K562 (cell line): ENCODE measurements around the gene DBF4B. TPM values are rescaled to one million over a fixed set of nuclear protein-coding genes. Genes with fewer than 3 reads are reported as not detected.

ENCODE experiments used
- ATAC-seq: fragments of 200-7000 bp; cut with Tn5 transposase; 3 replicates; pipeline ENCODE4 v1.9.1; 2020; ENCODE audit warnings: moderate library complexity
- BruUV-seq: library from RNA; stranded (reverse); fragments of 400-500 nt; replicated peaks from 2 replicates; lab custom pipeline; 2021; lab: Mats Ljungman, UMichigan
- CTCF ChIA-PET: fragments of 300-600 bp; formaldehyde crosslinking; extraction: SDS; loops from one replicate; lab custom pipeline; 2021; ENCODE audit warnings: low intra/inter-chr PET ratio; lab: Yijun Ruan, JAX
- POLR2A ChIA-PET: fragments of 300-600, 350-650 bp; sonication (Branson Sonifier 250); formaldehyde crosslinking; extraction: SDS; loops from one replicate; lab custom pipeline; 2021; ENCODE audit warnings: antibody characterized with exemption, inconsistent platforms; lab: Yijun Ruan, JAX
- DNase-seq, 4 experiments: peaks; one replicate each; pipeline versions ENCODE4 v3.0.0 to v3.0.0-alpha.2; 2011 to 2018; ENCODE audit warnings: low spot score in 3 of 4, mixed read lengths in 3 of 4; ENCODE audit errors: extremely low read depth in 1 of 4
- FAIRE-seq: peaks from 2 replicates; lab custom pipeline; 2011; peaks lifted over from hg19 to GRCh38; lab: Jason Lieb, UNC
- H2AFZ ChIP-seq: 2 replicates; pipeline ENCODE4 v1.6.0; 2011; ENCODE audit warnings: low read depth, low read length, control low read depth, inconsistent platforms
- H3K27ac ChIP-seq: fragments of 200-600 bp; 3 replicates; pipeline ENCODE4 v1.8.0; 2011; ENCODE audit warnings: low read depth, mild to moderate bottlenecking, control low read depth, inconsistent platforms, low read length, moderate library complexity, mixed read lengths; ENCODE audit errors: extremely low read depth
- H3K27me3 ChIP-seq, 2 experiments: fragments of 300-600 bp in 1 of 2; 2 replicates in 1 of 2; 3 replicates in 1 of 2; pipeline versions ENCODE4 v1.6.0 to v1.8.0; 2011; ENCODE audit warnings: inconsistent platforms in 2 of 2, low read length in 2 of 2, mild to moderate bottlenecking in 1 of 2, mixed read lengths in 1 of 2, moderate library complexity in 1 of 2; ENCODE audit not compliant: control insufficient read depth in 2 of 2, insufficient read depth in 2 of 2
- H3K36me3 ChIP-seq: fragments of 300-600 bp; 3 replicates; pipeline ENCODE4 v1.8.0; 2011; ENCODE audit warnings: mild to moderate bottlenecking, low read length, inconsistent platforms; ENCODE audit not compliant: control insufficient read depth, insufficient read depth
- H3K4me1 ChIP-seq, 2 experiments: fragments of 200-600 bp in 1 of 2; replicated peaks in 1 of 2; 2 replicates in 1 of 2; 3 replicates in 1 of 2; pipeline versions ENCODE4 v1.5.1 to v1.8.0; 2011; ENCODE audit warnings: inconsistent platforms in 2 of 2, low read length in 2 of 2, mild to moderate bottlenecking in 1 of 2, mixed read lengths in 1 of 2, moderate library complexity in 1 of 2; ENCODE audit not compliant: control insufficient read depth in 2 of 2, insufficient read depth in 2 of 2
- H3K4me2 ChIP-seq: 2 replicates; pipeline ENCODE4 v1.6.1; 2011; ENCODE audit warnings: low read length, control low read depth, inconsistent platforms, mixed read lengths; ENCODE audit not compliant: insufficient read depth
- H3K4me3 ChIP-seq: fragments of 200-600 bp; sonication (generic), shearing (Covaris generic); 2 replicates; pipeline ENCODE4 v1.5.1; 2016; ENCODE audit warnings: control low read depth, inconsistent platforms
- H3K79me2 ChIP-seq: fragments of 200-600 bp; 3 replicates; pipeline ENCODE4 v1.8.0; 2011; ENCODE audit warnings: low read length, inconsistent platforms; ENCODE audit not compliant: control insufficient read depth, insufficient read depth
- H3K9ac ChIP-seq, 2 experiments: 2 replicates each; pipeline versions ENCODE4 v1.6.0 to v1.6.1; 2011; ENCODE audit warnings: low read depth in 2 of 2, low read length in 2 of 2, control low read depth in 1 of 2, inconsistent platforms in 1 of 2, mild to moderate bottlenecking in 1 of 2, mixed read lengths in 1 of 2; ENCODE audit not compliant: insufficient read depth in 1 of 2
- H3K9me1 ChIP-seq: one replicate; pipeline ENCODE4 v1.6.0; 2011; ENCODE audit warnings: inconsistent platforms, mild to moderate bottlenecking, low read length, moderate library complexity; ENCODE audit not compliant: control insufficient read depth, insufficient read depth
- H3K9me3 ChIP-seq: replicated peaks from 2 replicates; pipeline ENCODE4 v1.5.1; 2011; ENCODE audit warnings: low read depth, low read length, inconsistent platforms; ENCODE audit not compliant: control insufficient read depth, insufficient read depth
- H4K20me1 ChIP-seq: replicated peaks from 2 replicates; pipeline ENCODE4 v1.6.1; 2011; ENCODE audit warnings: low read length, inconsistent platforms, mixed read lengths; ENCODE audit not compliant: control insufficient read depth, insufficient read depth
- COPS2 ChIP-seq: fragments of 450-650 bp; conservative IDR thresholded peaks from 2 replicates; pipeline ENCODE4 v1.6.1; 2016; ENCODE audit warnings: mild to moderate bottlenecking, moderate library complexity
- ESRRB ChIP-seq: fragments of 250-450 bp; sonication (Bioruptor Pico); IDR thresholded peaks from 2 replicates; pipeline ENCODE4 v1.5.0; 2020; ENCODE audit warnings: mild to moderate bottlenecking, moderate library complexity, borderline replicate concordance
- HCFC1 ChIP-seq: IDR thresholded peaks from 2 replicates; pipeline ENCODE4 v1.6.1; 2012; ENCODE audit warnings: low read depth, low read length, improper control_type of control experiment
- JUN ChIP-seq, 2 experiments: sonication (generic) in 1 of 2; formaldehyde crosslinking in 1 of 2; IDR thresholded peaks; 2 replicates each; pipeline versions ENCODE4 v1.6.1 to v1.8.0; 2012 to 2022; ENCODE audit warnings: borderline replicate concordance in 2 of 2, mild to moderate bottlenecking in 2 of 2, improper control_type of control experiment in 1 of 2, low read depth in 1 of 2, low read length in 1 of 2, missing genetic modification reagents in 1 of 2
- KHSRP ChIP-seq: fragments of 450-650 bp; IDR thresholded peaks from 2 replicates; pipeline ENCODE4 v1.6.1; 2017
- MTA1 ChIP-seq: fragments of 450-650 bp; IDR thresholded peaks from 2 replicates; pipeline ENCODE4 v1.6.1; 2017; ENCODE audit warnings: borderline replicate concordance
- MYC ChIP-seq, 2 experiments: fragments of 250-450 bp in 1 of 2; sonication (Bioruptor Pico) in 1 of 2; IDR thresholded peaks; 2 replicates each; pipeline versions ENCODE4 v1.5.1 to v1.6.1; 2012 to 2021; ENCODE audit warnings: low read depth in 2 of 2, borderline replicate concordance in 1 of 2, improper control_type of control experiment in 1 of 2, low read length in 1 of 2, mild to moderate bottlenecking in 1 of 2, moderate library complexity in 1 of 2
- NR3C1 ChIP-seq: sonication (generic); formaldehyde crosslinking; IDR thresholded peaks from 2 replicates; pipeline ENCODE4 v1.8.1; 2022; ENCODE audit warnings: missing genetic modification reagents
- PHF20 ChIP-seq: fragments of 450-650 bp; IDR thresholded peaks from 2 replicates; pipeline ENCODE4 v1.6.1; 2018; ENCODE audit not compliant: partially characterized antibody
- POLR2H ChIP-seq: IDR thresholded peaks from 2 replicates; pipeline ENCODE4 v1.6.1; 2016; ENCODE audit warnings: missing genetic modification characterization, low read depth, mild to moderate bottlenecking, control low read depth, missing compliant biosample characterization, moderate library complexity
- THAP7 ChIP-seq: fragments of 250-450 bp; sonication (Bioruptor Pico); IDR thresholded peaks from 2 replicates; pipeline ENCODE4 v1.5.0; 2021
- ZBTB5 ChIP-seq: fragments of 450-650 bp; IDR thresholded peaks from 2 replicates; pipeline ENCODE4 v1.6.1; 2017; ENCODE audit warnings: antibody characterized with exemption
- ZNF175 ChIP-seq: fragments of 200-800 bp; sonication (Bioruptor generic); IDR thresholded peaks from 2 replicates; pipeline ENCODE4 v1.6.1; 2016; ENCODE audit warnings: low read depth, mild to moderate bottlenecking, missing genetic modification characterization, missing compliant biosample characterization
- ZNF263 ChIP-seq: sonication (generic); formaldehyde crosslinking; IDR thresholded peaks from 2 replicates; pipeline ENCODE4 v1.8.0; 2022; ENCODE audit warnings: mild to moderate bottlenecking, missing genetic modification reagents, borderline replicate concordance
- ZNF431 ChIP-seq: sonication (generic); formaldehyde crosslinking; IDR thresholded peaks from 2 replicates; pipeline ENCODE4 v1.8.0; 2022; ENCODE audit warnings: mild to moderate bottlenecking, missing genetic modification reagents
- WGBS: fragments of 100-300 bp; shearing (Covaris generic); methylation state at CpG from one replicate; pipeline ENCODE4 v1.1.6; 2016; ENCODE audit warnings: low coverage, mixed read lengths; ENCODE audit not compliant: insufficient coverage; ENCODE audit errors: missing lambda C conversion rate; 5-methylcytosine and 5-hydroxymethylcytosine counted together
- in situ Hi-C: fragments of 300-500 bp; cut with MboI; formaldehyde crosslinking; loops from 4 replicates; pipeline ENCODE4 v1.15.0; 2018; ENCODE audit warnings: inconsistent platforms, mixed read lengths
- intact Hi-C: fragments of 100-400 bp; cut with micrococcal nuclease; formaldehyde crosslinking; loops from 2 replicates; pipeline ENCODE4 v1.14.2; 2022
- polyA plus RNA-seq, 8 experiments: library from polyadenylated mRNA; depleted of rRNA in 4 of 8; stranded (reverse) in 5 of 8; unstranded in 3 of 8; fragments of >200 nt; fragmentation: Nextera tagmentation in 2 of 8; fragmentation: Illumina TruSeq in 1 of 8; extraction: Ambion mirVana in 2 of 8; extraction: Trizol in 1 of 8; gene quantifications; 2 replicates each; pipeline versions ENCODE4 v1.2.1 to v1.2.3, GENCODE V29; 2011 to 2014; ENCODE audit warnings: inconsistent platforms in 1 of 8, missing spikeins in 1 of 8
- total RNA-seq, 7 experiments: library from RNA; depleted of rRNA in 6 of 7; stranded (reverse); fragments of >200 nt in 6 of 7; fragmentation: Illumina TruSeq in 2 of 7; extraction: Trizol in 2 of 7; gene quantifications; 2 replicates each; pipeline versions ENCODE4 v1.2.1 to v1.2.3, GENCODE V29; 2011 to 2021; ENCODE audit warnings: low replicate concordance in 1 of 7
- TF ChIP-seq, protein P1 (sequence below): fragments of 450-650 bp; formaldehyde crosslinking; IDR thresholded peaks from 2 replicates; pipeline ENCODE4 v1.4.0; 2020; ENCODE audit warnings: mild to moderate bottlenecking, moderate library complexity

Gene DBF4B
- total and polyA plus RNA-seq, 9 of the 15 experiments (the other 6 are each of a cell fraction or from before 2014, with no cell fraction given), result 2.5 to 26.9 (median 14.6) TPM

GRCh38 chr17:44775136-44775837 lies 66.8 kb downstream of the DBF4B start:
- Histone ChIP-seq H3K4me1 (peaks cover 10 to 68% of the 10 kb centered on the region in 2 experiments; a peak in 4 of 5 replicates), H3K9me3 (no peaks in the 10 kb centered on the region), H3K9me1 (no peaks in the 10 kb centered on the region), H2AFZ (peak overlapping the region; percentile 91), H3K4me2 (peak overlapping the region; percentile 81), H4K20me1 (peaks cover 5% of the 10 kb centered on the region), H3K79me2 (no peaks in the 10 kb centered on the region), H3K4me3 (peak overlapping the region; percentile 48), H3K27me3 (peaks cover 6 to 28% of the 10 kb centered on the region in 2 experiments; a peak in 4 of 5 replicates), H3K27ac (no peak overlapping the region), H3K9ac (peak overlapping the region in 1 of 2 experiments; percentile 90; a peak in 2 of 4 replicates), H3K36me3 (no peaks in the 10 kb centered on the region)
- POLR2A ChIA-PET, result interaction anchor here (0.6 to 1.3 kb wide), 8 partner anchors 11 to 375 kb away, joined by 3 to 5 read pairs (median 4); partner anchors contain the start of gene HEXIM1
- intact Hi-C loops (loop anchor here (1.0 to 10.0 kb wide), 5 partner anchors 67 to 357 kb away; partner anchors contain the start of gene PLCD3), in situ Hi-C loops (loop anchor here (10.0 kb wide), 1 partner anchor 240 kb away; no protein-coding TSS in a partner anchor)
- no TSS peak for BruUV-seq
- WGBS, result 1% methylated on average over 20 of the region's 50 CpGs
- CTCF ChIA-PET, result interaction anchor here (0.6 to 2.8 kb wide), 6 partner anchors 13 to 360 kb away, joined by 3 to 24 read pairs (median 6); partner anchors contain the start of gene ACBD4
- FAIRE-seq (peak; percentile 100), DNase-seq (peak in 2 of 4 experiments; percentile 98 to 99), ATAC-seq (peak; percentile 96)
- TF ChIP-seq ZNF431 (CRISPR knock-in tag) (no peak), MYC (IDR thresholded peaks at IDR 0.05; ENCODE audit: low read depth, low read length) (peak; percentile 71), MYC (CRISPR knock-in tag; IDR thresholded peaks at IDR 0.05; ENCODE audit: borderline replicate concordance, low read depth) (peak; percentile 37; the same call in 1 of the 2 replicates), ZNF263 (CRISPR knock-in tag) (no peak; the same call in 1 of the 2 replicates), KHSRP (no peak), MTA1 (peak; percentile 90), NR3C1 (CRISPR knock-in tag) (peak; percentile 74; the same call in 1 of the 2 replicates), POLR2H (tag) (no peak), ZNF175 (CRISPR knock-in tag) (no peak), HCFC1 (no peak), JUN (IDR thresholded peaks at IDR 0.05; ENCODE audit: borderline replicate concordance, low read depth, low read length) (no peak), JUN (CRISPR knock-in tag; IDR thresholded peaks at IDR 0.05; ENCODE audit: borderline replicate concordance) (0 out of 2 replicates have a peak, but pooled peaks have one; percentile 70), ZBTB5 (no peak), THAP7 (no peak), ESRRB (CRISPR knock-in tag) (no peak), COPS2 (no peak), PHF20 (no peak)
- TF ChIP-seq, protein P1, sequence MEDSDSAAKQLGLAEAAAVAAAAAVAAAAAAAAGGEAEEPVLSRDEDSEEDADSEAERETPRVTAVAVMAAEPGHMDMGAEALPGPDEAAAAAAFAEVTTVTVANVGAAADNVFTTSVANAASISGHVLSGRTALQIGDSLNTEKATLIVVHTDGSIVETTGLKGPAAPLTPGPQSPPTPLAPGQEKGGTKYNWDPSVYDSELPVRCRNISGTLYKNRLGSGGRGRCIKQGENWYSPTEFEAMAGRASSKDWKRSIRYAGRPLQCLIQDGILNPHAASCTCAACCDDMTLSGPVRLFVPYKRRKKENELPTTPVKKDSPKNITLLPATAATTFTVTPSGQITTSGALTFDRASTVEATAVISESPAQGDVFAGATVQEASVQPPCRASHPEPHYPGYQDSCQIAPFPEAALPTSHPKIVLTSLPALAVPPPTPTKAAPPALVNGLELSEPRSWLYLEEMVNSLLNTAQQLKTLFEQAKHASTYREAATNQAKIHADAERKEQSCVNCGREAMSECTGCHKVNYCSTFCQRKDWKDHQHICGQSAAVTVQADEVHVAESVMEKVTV (CRISPR knock-in tag), result no peak
